Karpas-422 (cell line): Measurements from ENCODE around the gene SNF8. TPM values are rescaled to one million over a fixed set of nuclear protein-coding genes. Genes with fewer than 3 reads are reported as not detected.

ENCODE experiments used
- DNase-seq: peaks from one replicate; pipeline ENCODE4 v3.0.0-alpha.2; 2015
- H2AFZ ChIP-seq: fragments of 200-600 bp; sonication (generic); 2 replicates; pipeline ENCODE4 v1.6.1; 2014; ENCODE audit warnings: antibody characterized with exemption, low read length, mixed read lengths
- H3K27ac ChIP-seq: fragments of 200-600 bp; sonication (generic); 2 replicates; pipeline ENCODE4 v1.5.1; 2014; ENCODE audit warnings: mild to moderate bottlenecking, low read length, moderate library complexity
- H3K27me3 ChIP-seq: fragments of 200-600 bp; sonication (generic); 2 replicates; pipeline ENCODE4 v1.6.1; 2014; ENCODE audit warnings: low read length, mixed read lengths
- H3K36me3 ChIP-seq: fragments of 200-600 bp; sonication (generic); 2 replicates; pipeline ENCODE4 v1.6.1; 2014; ENCODE audit warnings: low read length, mixed read lengths; ENCODE audit not compliant: insufficient read depth
- H3K4me1 ChIP-seq: fragments of 200-600 bp; sonication (generic); 2 replicates; pipeline ENCODE4 v1.6.1; 2014; ENCODE audit warnings: mild to moderate bottlenecking, low read length, mixed read lengths
- H3K4me2 ChIP-seq: fragments of 200-600 bp; sonication (generic); 2 replicates; pipeline ENCODE4 v1.6.1; 2014; ENCODE audit warnings: low read length, low read depth, mild to moderate bottlenecking; ENCODE audit not compliant: poor library complexity, severe bottlenecking
- H3K4me3 ChIP-seq: fragments of 200-600 bp; sonication (generic); 2 replicates; pipeline ENCODE4 v1.5.1; 2014; ENCODE audit warnings: mild to moderate bottlenecking, antibody characterized with exemption, low read length, mixed read lengths
- H3K79me2 ChIP-seq: fragments of 200-600 bp; sonication (generic); 2 replicates; pipeline ENCODE4 v1.6.1; 2014; ENCODE audit warnings: mild to moderate bottlenecking, low read length, mixed read lengths
- H3K9ac ChIP-seq: fragments of 200-600 bp; sonication (generic); 2 replicates; pipeline ENCODE4 v1.6.0; 2014; ENCODE audit warnings: low read length
- H3K9me2 ChIP-seq: fragments of 200-600 bp; sonication (generic), shearing (Covaris generic); replicated peaks from 2 replicates; pipeline ENCODE4 v1.6.0; 2014; ENCODE audit warnings: mild to moderate bottlenecking, low read length, moderate library complexity; ENCODE audit not compliant: insufficient read depth
- H3K9me3 ChIP-seq: fragments of 300-700, 200-600 bp; sonication (generic); 2 replicates; pipeline ENCODE4 v1.6.1; 2014; ENCODE audit warnings: low read length, mixed read lengths
- H4K20me1 ChIP-seq: fragments of 200-600 bp; sonication (generic); 2 replicates; pipeline ENCODE4 v1.6.1; 2014; ENCODE audit warnings: mild to moderate bottlenecking, antibody characterized with exemption, low read length, low read depth; ENCODE audit not compliant: insufficient read depth
- total RNA-seq: library from RNA; depleted of rRNA; stranded (reverse); fragments of >200 nt; shearing (Covaris generic); gene quantifications from 2 replicates; pipeline ENCODE4 v1.2.3, GENCODE V29; 2014; ENCODE audit warnings: low replicate concordance

SNF8 gene
- total RNA-seq, 1 experiment from 2014 or later: 56.0 TPM

DNA sequence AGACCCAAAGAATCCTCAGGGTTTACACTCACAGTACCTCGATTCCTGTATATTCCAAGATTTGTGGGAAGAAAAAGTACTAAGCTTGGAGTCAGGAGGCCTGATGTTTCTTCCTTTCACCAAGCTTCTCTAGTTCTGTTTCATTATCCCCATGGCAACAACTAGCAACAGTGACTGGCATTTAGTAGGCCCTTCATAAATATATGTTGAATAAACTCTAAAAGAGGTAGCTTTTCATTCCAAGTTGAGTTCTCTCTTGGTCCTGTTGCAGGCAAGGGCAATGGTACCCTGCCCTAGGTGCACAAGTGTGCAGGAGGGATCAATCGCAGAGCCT lies 37.0 kb downstream of the SNF8 start:
- H3K27me3 ChIP-seq: no peaks in the 10 kb centered on the region
- H3K9me3 ChIP-seq: no peaks in the 10 kb centered on the region
- H3K36me3 ChIP-seq: peaks cover 28% of the 10 kb centered on the region; the same call in 1 of the 2 replicates
- H2AFZ ChIP-seq: 0 out of 2 replicates have a peak overlapping the region, but pooled peaks have one; percentile 4
- peak overlapping the region; percentile 99 for H3K9ac ChIP-seq
- no peak for DNase-seq
- H3K9me2 ChIP-seq: no peaks in the 10 kb centered on the region
- peaks cover 47% of the 10 kb centered on the region for H3K79me2 ChIP-seq
- H3K4me2 ChIP-seq: peak overlapping the region; percentile 77
- H3K4me3 ChIP-seq: peak overlapping the region; percentile 65
- H4K20me1 ChIP-seq: peaks cover 25% of the 10 kb centered on the region; the same call in 1 of the 2 replicates
- H3K4me1 ChIP-seq: peaks cover 28% of the 10 kb centered on the region
- H3K27ac ChIP-seq: peak overlapping the region; percentile 25

DNA sequence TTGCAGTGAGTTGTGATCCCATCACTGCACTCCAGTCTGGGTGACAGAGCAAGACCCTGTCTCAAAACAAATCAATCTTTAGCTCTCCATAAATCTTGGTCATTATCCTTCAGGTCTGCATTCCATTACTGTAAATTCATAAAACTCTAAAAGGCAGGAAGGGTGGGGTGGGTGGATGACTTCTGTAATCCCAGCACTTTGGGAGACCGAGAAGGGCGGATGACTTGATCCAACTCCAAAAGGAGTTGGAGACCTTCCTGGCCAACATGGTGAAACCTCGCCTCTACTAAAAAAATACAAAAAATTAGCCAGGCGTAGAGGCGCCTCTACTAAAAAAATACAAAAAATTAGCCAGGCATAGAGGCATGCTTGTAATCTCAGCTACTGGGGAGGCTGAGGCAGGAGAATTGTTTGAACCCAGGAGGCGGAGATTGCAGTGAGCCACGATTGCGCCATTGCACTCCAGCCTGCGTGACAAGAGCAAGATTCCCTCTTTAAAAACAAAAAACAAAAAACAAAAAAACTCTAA lies 38.6 kb downstream of the SNF8 start:
- H3K4me2 ChIP-seq: no peak overlapping the region
- H3K9me2 ChIP-seq: no peaks in the 10 kb centered on the region
- H3K27me3 ChIP-seq: no peaks in the 10 kb centered on the region
- no peaks in the 10 kb centered on the region for H3K9me3 ChIP-seq
- no peak overlapping the region for H2AFZ ChIP-seq
- H3K4me1 ChIP-seq: peaks cover 21% of the 10 kb centered on the region
- no peak overlapping the region for H3K4me3 ChIP-seq
- peaks cover 18% of the 10 kb centered on the region; the same call in 1 of the 2 replicates for H4K20me1 ChIP-seq
- H3K36me3 ChIP-seq: peaks cover 13% of the 10 kb centered on the region; the same call in 1 of the 2 replicates
- no peak for DNase-seq
- no peak overlapping the region for H3K27ac ChIP-seq
- no peak overlapping the region for H3K9ac ChIP-seq
- peaks cover 31% of the 10 kb centered on the region for H3K79me2 ChIP-seq

DNA sequence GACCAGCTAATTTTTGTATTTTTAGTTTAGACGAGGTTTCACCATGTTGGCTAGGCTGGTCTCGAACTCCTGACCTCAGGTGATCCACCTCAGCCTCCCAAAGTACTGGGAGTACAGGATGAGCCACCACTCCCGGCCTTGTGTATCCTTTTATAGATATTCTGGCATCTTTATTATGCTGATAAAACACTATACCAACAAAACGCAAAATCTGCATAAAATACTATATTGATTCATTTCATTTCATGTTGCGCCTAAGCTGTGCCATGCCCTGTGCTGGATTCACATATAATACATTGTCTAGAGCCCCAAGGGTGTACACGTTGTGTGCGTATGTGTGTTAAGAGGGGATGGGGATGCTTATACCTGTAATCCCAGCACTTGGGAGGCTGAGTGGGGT lies 40.2 kb downstream of the SNF8 start:
- Histone ChIP-seq H3K4me1 (peaks cover 8% of the 10 kb centered on the region), H3K9me3 (no peaks in the 10 kb centered on the region), H4K20me1 (peaks cover 4% of the 10 kb centered on the region; the same call in 1 of the 2 replicates), H3K27me3 (no peaks in the 10 kb centered on the region), H3K4me3 (no peak overlapping the region), H3K27ac (no peak overlapping the region), H2AFZ (no peak overlapping the region), H3K79me2 (peaks cover 14% of the 10 kb centered on the region), H3K4me2 (no peak overlapping the region), H3K9me2 (no peaks in the 10 kb centered on the region), H3K9ac (no peak overlapping the region), H3K36me3 (no peaks in the 10 kb centered on the region)
- DNase-seq: no peak

DNA sequence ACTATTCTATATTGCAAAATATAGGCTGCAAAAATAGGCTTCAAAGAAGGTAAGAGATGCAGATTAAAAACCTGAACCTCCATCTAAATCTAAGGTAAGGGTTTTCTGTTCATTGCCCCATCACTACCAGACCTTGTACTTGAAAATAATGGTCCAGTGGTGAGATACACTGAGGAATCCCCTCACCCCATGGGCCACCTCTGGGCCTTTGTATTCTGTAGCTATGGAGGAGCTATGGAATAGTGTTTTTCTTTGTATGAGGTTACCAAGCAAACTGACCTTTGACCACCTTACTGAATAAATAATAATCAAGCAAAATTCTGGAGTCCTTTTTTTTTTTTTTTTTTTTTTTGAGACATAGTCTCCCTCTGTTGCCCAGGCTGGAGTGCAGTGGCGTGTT lies 41.2 kb downstream of the SNF8 start:
- H3K27ac ChIP-seq: no peak overlapping the region
- no peaks in the 10 kb centered on the region for H3K36me3 ChIP-seq
- no peak for DNase-seq
- H3K4me2 ChIP-seq: no peak overlapping the region
- H4K20me1 ChIP-seq: no peaks in the 10 kb centered on the region
- no peak overlapping the region for H3K4me3 ChIP-seq
- no peaks in the 10 kb centered on the region for H3K9me3 ChIP-seq
- H2AFZ ChIP-seq: no peak overlapping the region
- H3K79me2 ChIP-seq: peaks cover 7% of the 10 kb centered on the region
- no peaks in the 10 kb centered on the region for H3K27me3 ChIP-seq
- no peak overlapping the region for H3K9ac ChIP-seq
- H3K4me1 ChIP-seq: peaks cover 4% of the 10 kb centered on the region; the same call in 1 of the 2 replicates
- no peaks in the 10 kb centered on the region for H3K9me2 ChIP-seq

DNA sequence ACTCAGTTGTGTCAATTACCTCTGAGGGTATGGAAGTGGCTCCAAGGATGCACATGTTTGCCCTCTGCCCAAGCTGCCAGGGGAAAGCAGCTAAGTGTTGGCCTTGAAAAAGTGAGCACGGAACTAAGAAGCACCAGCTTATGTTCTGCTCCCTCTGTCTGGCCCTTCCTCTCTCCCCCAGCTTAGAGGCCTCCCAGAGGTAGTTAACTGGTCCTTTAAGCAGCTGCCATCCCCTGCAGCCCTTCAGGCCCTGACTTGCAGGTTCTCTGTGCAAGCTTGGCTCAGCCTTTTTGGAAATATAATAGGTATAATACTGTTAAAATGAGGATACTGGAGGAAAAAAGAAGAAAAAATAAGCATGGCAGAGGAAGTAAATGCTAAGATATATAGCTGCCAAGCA lies 43.4 kb downstream of the SNF8 start:
- H3K9me2 ChIP-seq: no peaks in the 10 kb centered on the region
- H3K79me2 ChIP-seq: no peaks in the 10 kb centered on the region
- peaks cover 7% of the 10 kb centered on the region; the same call in 1 of the 2 replicates for H3K36me3 ChIP-seq
- no peaks in the 10 kb centered on the region for H3K9me3 ChIP-seq
- H3K27ac ChIP-seq: no peak overlapping the region
- no peaks in the 10 kb centered on the region for H3K4me1 ChIP-seq
- H4K20me1 ChIP-seq: no peaks in the 10 kb centered on the region
- no peak for DNase-seq
- H3K27me3 ChIP-seq: no peaks in the 10 kb centered on the region
- H3K4me2 ChIP-seq: no peak overlapping the region
- no peak overlapping the region for H2AFZ ChIP-seq
- H3K4me3 ChIP-seq: no peak overlapping the region
- H3K9ac ChIP-seq: no peak overlapping the region

DNA sequence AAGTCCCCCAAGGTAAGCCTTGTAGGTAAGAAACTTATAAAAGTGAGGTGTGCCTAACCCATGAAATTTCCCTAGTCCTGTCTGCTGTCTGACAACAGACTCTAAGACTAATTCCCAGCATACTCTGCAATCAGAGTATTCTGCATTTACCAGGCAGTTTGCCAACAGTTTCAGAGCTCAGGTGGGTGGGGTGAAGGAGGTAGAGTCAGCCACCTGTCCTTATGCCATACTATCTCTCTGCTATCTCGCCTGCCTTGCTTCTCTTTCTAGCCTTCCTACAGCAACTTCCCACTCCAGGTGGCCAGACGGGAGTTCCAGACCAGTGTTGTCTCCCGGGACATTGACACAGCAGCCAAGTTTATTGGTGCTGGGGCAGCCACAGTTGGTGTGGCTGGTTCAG lies 49.8 kb downstream of the SNF8 start:
- Histone ChIP-seq H3K27me3 (no peaks in the 10 kb centered on the region), H3K4me3 (no peak overlapping the region), H3K36me3 (peaks cover 27% of the 10 kb centered on the region; the same call in 1 of the 2 replicates), H3K9me2 (no peaks in the 10 kb centered on the region), H2AFZ (no peak overlapping the region), H3K4me1 (peaks cover 20% of the 10 kb centered on the region), H3K79me2 (peaks cover 32% of the 10 kb centered on the region), H3K9me3 (no peaks in the 10 kb centered on the region), H3K27ac (no peak overlapping the region), H3K9ac (no peak overlapping the region), H4K20me1 (no peaks in the 10 kb centered on the region), H3K4me2 (no peak overlapping the region)
- peak; percentile 32 for DNase-seq

DNA sequence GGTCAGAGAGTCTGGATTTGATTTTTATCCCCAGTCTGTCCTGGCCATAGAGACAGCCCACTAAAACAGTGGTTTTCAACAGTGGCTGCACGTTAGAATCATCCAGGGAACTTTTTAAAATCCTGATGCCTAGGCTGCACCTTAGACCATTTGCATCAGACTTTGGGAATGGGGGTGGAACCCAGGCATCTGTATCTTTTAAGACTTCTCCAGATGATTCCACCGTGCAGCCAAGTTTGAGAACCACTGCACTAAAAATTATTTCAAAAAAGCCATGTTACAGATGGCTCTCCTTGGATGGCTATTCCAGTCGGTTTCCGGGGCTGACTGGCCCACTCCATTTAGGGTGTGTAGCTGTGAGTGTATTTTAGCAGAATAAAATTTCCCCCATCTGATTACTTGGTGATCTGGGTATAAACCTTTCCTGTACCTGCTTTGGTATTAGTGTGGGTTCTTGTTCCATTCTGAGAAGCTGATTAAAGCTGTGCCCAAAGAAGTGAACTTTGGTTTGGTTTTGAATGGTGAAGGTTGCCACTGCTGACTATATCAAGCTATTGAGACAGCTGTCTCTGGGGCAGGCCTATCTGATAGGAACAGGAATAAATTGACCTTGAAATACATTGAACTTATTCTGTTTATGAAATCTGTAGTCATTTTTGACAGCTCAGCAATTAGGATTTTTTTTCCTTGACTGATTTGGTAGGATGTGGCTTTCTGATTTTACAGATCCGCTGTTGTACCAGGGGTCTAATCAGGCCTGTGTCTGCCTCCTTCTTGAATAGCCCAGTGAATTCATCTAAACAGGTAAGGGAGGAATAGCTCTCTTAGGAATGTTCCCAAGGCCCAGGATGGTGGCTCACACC lies 50.8 kb downstream of the SNF8 start:
- no peak overlapping the region for H2AFZ ChIP-seq
- peaks cover 20% of the 10 kb centered on the region for H3K4me1 ChIP-seq
- H4K20me1 ChIP-seq: no peaks in the 10 kb centered on the region
- peak; percentile 39 for DNase-seq
- peak overlapping the region; percentile 94 for H3K9ac ChIP-seq
- peaks cover 27% of the 10 kb centered on the region; the same call in 1 of the 2 replicates for H3K36me3 ChIP-seq
- peak overlapping the region; percentile 94 for H3K4me3 ChIP-seq
- H3K4me2 ChIP-seq: peak overlapping the region; percentile 90
- H3K27ac ChIP-seq: no peak overlapping the region
- no peaks in the 10 kb centered on the region for H3K9me3 ChIP-seq
- no peaks in the 10 kb centered on the region for H3K27me3 ChIP-seq
- H3K79me2 ChIP-seq: peaks cover 32% of the 10 kb centered on the region
- no peaks in the 10 kb centered on the region for H3K9me2 ChIP-seq

DNA sequence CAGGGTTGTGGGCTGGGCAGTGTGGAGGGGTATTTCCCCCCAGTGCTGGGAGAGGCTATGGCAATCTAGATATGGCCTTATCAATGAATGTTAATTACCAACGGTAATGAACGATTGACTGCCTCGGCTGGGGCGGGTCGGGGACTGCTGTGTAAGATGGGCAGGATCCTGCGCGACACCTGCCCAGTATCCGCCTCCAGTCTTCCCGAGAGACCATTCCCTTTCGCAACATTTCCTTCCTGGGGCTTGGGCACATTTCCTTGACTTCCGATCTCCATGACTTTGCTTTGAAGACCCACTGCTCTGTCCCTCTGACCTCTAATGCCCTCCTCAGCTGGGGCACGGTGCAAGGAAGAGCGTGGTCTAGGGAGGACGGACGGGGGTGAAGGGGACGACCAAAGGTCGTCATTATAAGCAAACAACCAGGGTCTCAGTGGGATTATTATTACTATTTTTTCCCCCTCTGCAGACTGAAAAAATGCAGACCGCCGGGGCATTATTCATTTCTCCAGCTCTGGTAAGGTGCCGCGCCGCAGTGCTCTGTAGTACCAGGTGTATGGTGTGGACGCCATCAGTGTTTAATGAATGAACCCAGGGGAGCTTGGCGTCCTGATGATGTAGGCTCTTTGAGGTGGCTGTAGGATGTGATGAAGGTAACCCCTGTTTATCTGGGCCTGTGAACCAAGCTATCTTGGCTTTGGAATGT lies 51.5 kb downstream of the SNF8 start:
- Histone ChIP-seq H3K27ac (peak overlapping the region; percentile 36; the same call in 1 of the 2 replicates), H3K4me3 (peak overlapping the region; percentile 94), H4K20me1 (no peaks in the 10 kb centered on the region), H3K36me3 (peaks cover 27% of the 10 kb centered on the region; the same call in 1 of the 2 replicates), H3K9me3 (no peaks in the 10 kb centered on the region), H3K27me3 (no peaks in the 10 kb centered on the region), H2AFZ (no peak overlapping the region), H3K9me2 (no peaks in the 10 kb centered on the region), H3K4me1 (peaks cover 20% of the 10 kb centered on the region), H3K4me2 (peak overlapping the region; percentile 90), H3K79me2 (peaks cover 32% of the 10 kb centered on the region), H3K9ac (peak overlapping the region; percentile 94)
- DNase-seq: peak; percentile 60
